ENCODE data around the gene ZNF516. TPM values are rescaled to one million over a fixed set of nuclear protein-coding genes. Genes with fewer than 3 reads are reported as not detected.

The ZNF516 gene
- total and polyA plus RNA-seq, 2 of the 13 experiments (the other 11 are each of a cell fraction or from before 2014, with no cell fraction given): 16.6 to 18.7 TPM

GRCh38 chr18:76524900-76525698, 30.1 kb upstream of the ZNF516 start (continued):
- TF ChIP-seq HOXA7 (CRISPR knock-in tag; IDR thresholded peaks at IDR 0.05): no peak
- no peak for TF ChIP-seq TMF1 (CRISPR knock-in tag; IDR thresholded peaks at IDR 0.05; ENCODE audit: low read depth)
- no peak for TF ChIP-seq SKI (IDR thresholded peaks at IDR 0.05; ENCODE audit: partially characterized antibody)
- no peak for TF ChIP-seq POLR2G (IDR thresholded peaks at IDR 0.05; ENCODE audit: low read depth, low read length)
- TF ChIP-seq ZNF563 (CRISPR knock-in tag; IDR thresholded peaks at IDR 0.05): no peak
- TF ChIP-seq YEATS4 (CRISPR knock-in tag; IDR thresholded peaks at IDR 0.05; ENCODE audit: borderline replicate concordance): no peak
- no peak for TF ChIP-seq ZNF780A (CRISPR knock-in tag; IDR thresholded peaks at IDR 0.05)
- no peak for TF ChIP-seq ZFAT (CRISPR knock-in tag; conservative IDR thresholded peaks at IDR 0.05)
- TF ChIP-seq ZBTB42 (CRISPR knock-in tag; IDR thresholded peaks at IDR 0.05): no peak
- TF ChIP-seq PREB (CRISPR knock-in tag; IDR thresholded peaks at IDR 0.05): no peak
- TF ChIP-seq, protein P1, sequence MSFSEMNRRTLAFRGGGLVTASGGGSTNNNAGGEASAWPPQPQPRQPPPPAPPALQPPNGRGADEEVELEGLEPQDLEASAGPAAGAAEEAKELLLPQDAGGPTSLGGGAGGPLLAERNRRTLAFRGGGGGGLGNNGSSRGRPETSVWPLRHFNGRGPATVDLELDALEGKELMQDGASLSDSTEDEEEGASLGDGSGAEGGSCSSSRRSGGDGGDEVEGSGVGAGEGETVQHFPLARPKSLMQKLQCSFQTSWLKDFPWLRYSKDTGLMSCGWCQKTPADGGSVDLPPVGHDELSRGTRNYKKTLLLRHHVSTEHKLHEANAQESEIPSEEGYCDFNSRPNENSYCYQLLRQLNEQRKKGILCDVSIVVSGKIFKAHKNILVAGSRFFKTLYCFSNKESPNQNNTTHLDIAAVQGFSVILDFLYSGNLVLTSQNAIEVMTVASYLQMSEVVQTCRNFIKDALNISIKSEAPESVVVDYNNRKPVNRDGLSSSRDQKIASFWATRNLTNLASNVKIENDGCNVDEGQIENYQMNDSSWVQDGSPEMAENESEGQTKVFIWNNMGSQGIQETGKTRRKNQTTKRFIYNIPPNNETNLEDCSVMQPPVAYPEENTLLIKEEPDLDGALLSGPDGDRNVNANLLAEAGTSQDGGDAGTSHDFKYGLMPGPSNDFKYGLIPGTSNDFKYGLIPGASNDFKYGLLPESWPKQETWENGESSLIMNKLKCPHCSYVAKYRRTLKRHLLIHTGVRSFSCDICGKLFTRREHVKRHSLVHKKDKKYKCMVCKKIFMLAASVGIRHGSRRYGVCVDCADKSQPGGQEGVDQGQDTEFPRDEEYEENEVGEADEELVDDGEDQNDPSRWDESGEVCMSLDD (CRISPR knock-in tag; IDR thresholded peaks at IDR 0.05; ENCODE audit: borderline replicate concordance): no peak
- TF ChIP-seq SP1 (IDR thresholded peaks at IDR 0.05): no peak
- TF ChIP-seq SP1 (CRISPR knock-in tag; IDR thresholded peaks at IDR 0.05): no peak
- TF ChIP-seq, protein P2, sequence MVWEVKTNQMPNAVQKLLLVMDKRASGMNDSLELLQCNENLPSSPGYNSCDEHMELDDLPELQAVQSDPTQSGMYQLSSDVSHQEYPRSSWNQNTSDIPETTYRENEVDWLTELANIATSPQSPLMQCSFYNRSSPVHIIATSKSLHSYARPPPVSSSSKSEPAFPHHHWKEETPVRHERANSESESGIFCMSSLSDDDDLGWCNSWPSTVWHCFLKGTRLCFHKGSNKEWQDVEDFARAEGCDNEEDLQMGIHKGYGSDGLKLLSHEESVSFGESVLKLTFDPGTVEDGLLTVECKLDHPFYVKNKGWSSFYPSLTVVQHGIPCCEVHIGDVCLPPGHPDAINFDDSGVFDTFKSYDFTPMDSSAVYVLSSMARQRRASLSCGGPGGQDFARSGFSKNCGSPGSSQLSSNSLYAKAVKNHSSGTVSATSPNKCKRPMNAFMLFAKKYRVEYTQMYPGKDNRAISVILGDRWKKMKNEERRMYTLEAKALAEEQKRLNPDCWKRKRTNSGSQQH (CRISPR knock-in tag; IDR thresholded peaks at IDR 0.05; ENCODE audit: low read depth): no peak
- TF ChIP-seq TAF15 (IDR thresholded peaks at IDR 0.05; ENCODE audit: low read depth, low read length, poor library complexity, severe bottlenecking): no peak
- no peak for TF ChIP-seq NFYB (CRISPR knock-in tag; IDR thresholded peaks at IDR 0.05)
- TF ChIP-seq ZNF546 (CRISPR knock-in tag; conservative IDR thresholded peaks at IDR 0.05): no peak
- TF ChIP-seq, protein P3, sequence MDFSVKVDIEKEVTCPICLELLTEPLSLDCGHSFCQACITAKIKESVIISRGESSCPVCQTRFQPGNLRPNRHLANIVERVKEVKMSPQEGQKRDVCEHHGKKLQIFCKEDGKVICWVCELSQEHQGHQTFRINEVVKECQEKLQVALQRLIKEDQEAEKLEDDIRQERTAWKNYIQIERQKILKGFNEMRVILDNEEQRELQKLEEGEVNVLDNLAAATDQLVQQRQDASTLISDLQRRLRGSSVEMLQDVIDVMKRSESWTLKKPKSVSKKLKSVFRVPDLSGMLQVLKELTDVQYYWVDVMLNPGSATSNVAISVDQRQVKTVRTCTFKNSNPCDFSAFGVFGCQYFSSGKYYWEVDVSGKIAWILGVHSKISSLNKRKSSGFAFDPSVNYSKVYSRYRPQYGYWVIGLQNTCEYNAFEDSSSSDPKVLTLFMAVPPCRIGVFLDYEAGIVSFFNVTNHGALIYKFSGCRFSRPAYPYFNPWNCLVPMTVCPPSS (IDR thresholded peaks at IDR 0.05): no peak
- TF ChIP-seq ARID3A (IDR thresholded peaks at IDR 0.05; ENCODE audit: low read depth, low read length): 0 out of 2 replicates have a peak, but pooled peaks have one; percentile 49
- TF ChIP-seq SP5 (CRISPR knock-in tag; IDR thresholded peaks at IDR 0.05; ENCODE audit: borderline replicate concordance, low read depth): no peak
- TF ChIP-seq KLF16 (CRISPR knock-in tag; IDR thresholded peaks at IDR 0.05): no peak
- TF ChIP-seq NFIC (IDR thresholded peaks at IDR 0.05; ENCODE audit: low read length): no peak
